ENCODE results near the gene GSTCD.

- TF ChIP-seq EZH2 (IDR thresholded peaks at IDR 0.05; ENCODE audit: borderline replicate concordance) (no peak), CTCF (IDR thresholded peaks at IDR 0.05; ENCODE audit: poor library complexity) (no peak)
These were observed 150.0 kb downstream of the GSTCD start for GRCh38 chr4:105858466-105859040.

All from hepatocyte (in vitro differentiated cells).